HG02938 (cell line): ENCODE measurements around the gene EPB41L4A.
"Not testable (repeated sequence)": the region's sequence is repeated elsewhere in the genome, so short reads cannot be mapped to it uniquely, and the experiment has no call there.

Source experiments
- ATAC-seq: cut with Tn5 transposase; IDR thresholded peaks from one replicate; pipeline ENCODE4 v1.9.1; 2021; ENCODE audit warnings: mild to moderate bottlenecking, moderate library complexity; ENCODE audit not compliant: unreplicated experiment

EPB41L4A gene

GRCh38 chr5:112217843-112218579, 201.1 kb downstream of the EPB41L4A start:
- no peak for ATAC-seq

- ATAC-seq = no peak
Measured at GRCh38 chr5:112216140-112216539, 202.9 kb downstream of the EPB41L4A start.

GRCh38 chr5:112210430-112211005, 208.6 kb downstream of the EPB41L4A start:
- no peak for ATAC-seq

GRCh38 chr5:112208699-112209615, 210.1 kb downstream of the EPB41L4A start:
- no peak for ATAC-seq

GRCh38 chr5:112208195-112208594, 210.9 kb downstream of the EPB41L4A start:
- ATAC-seq = not testable (repeated sequence)

- ATAC-seq = no peak
Measured at GRCh38 chr5:112205846-112206245, 213.2 kb downstream of the EPB41L4A start.

GRCh38 chr5:112203229-112203628, 215.8 kb downstream of the EPB41L4A start:
- no peak for ATAC-seq

GRCh38 chr5:112202694-112203093, 216.4 kb downstream of the EPB41L4A start:
- no peak for ATAC-seq

GRCh38 chr5:112201141-112201540, 217.9 kb downstream of the EPB41L4A start:
- ATAC-seq = no peak

- no peak for ATAC-seq
Measured at GRCh38 chr5:112200131-112200530, 218.9 kb downstream of the EPB41L4A start.

- no peak for ATAC-seq
Measured at GRCh38 chr5:112196584-112196983, 222.5 kb downstream of the EPB41L4A start.

GRCh38 chr5:112195924-112196323, 223.2 kb downstream of the EPB41L4A start:
- no peak for ATAC-seq

GRCh38 chr5:112192866-112193265, 226.2 kb downstream of the EPB41L4A start:
- ATAC-seq = no peak

GRCh38 chr5:112192072-112192471, 227.0 kb downstream of the EPB41L4A start:
- ATAC-seq = no peak

- no peak for ATAC-seq
Measured at GRCh38 chr5:112189391-112189790, 229.7 kb downstream of the EPB41L4A start.

GRCh38 chr5:112186401-112186990, 232.6 kb downstream of the EPB41L4A start:
- ATAC-seq = peak; percentile 57

GRCh38 chr5:112183874-112184273, 235.2 kb downstream of the EPB41L4A start:
- ATAC-seq = no peak

GRCh38 chr5:112183103-112183711, 235.9 kb downstream of the EPB41L4A start:
- ATAC-seq = no peak

GRCh38 chr5:112179290-112179689, 239.8 kb downstream of the EPB41L4A start:
- ATAC-seq = no peak

- ATAC-seq = peak; percentile 93
Measured at GRCh38 chr5:112174959-112175594, 244.0 kb downstream of the EPB41L4A start.
